Sigmoid colon (tissue), 7 donors: Measurements from ENCODE around the gene DPH5. TPM values are rescaled to one million over a fixed set of nuclear protein-coding genes. Genes with fewer than 3 reads are reported as not detected.

Experiments
- DNase-seq: peaks from one replicate; pipeline ENCODE4 v3.0.0-alpha.2; 2019
- H3K27ac ChIP-seq, 4 donors: fragments of 200-600 bp; sonication (generic); one replicate each; pipeline ENCODE4 v1.5.1; 2016 to 2019; ENCODE audit warnings: mild to moderate bottlenecking in 1 of 4
- H3K27me3 ChIP-seq, 3 donors: fragments of 200-600 bp; sonication (generic); one replicate each; pipeline ENCODE4 v1.5.1; 2019; ENCODE audit warnings: mild to moderate bottlenecking in 1 of 3
- H3K36me3 ChIP-seq, 4 donors: fragments of 200-600 bp; sonication (generic); one replicate each; pipeline ENCODE4 v1.5.1; 2016 to 2019
- H3K4me1 ChIP-seq, 4 donors: fragments of 200-600 bp; sonication (generic); one replicate each; pipeline ENCODE4 v1.5.1; 2017 to 2019
- H3K4me3 ChIP-seq, 4 donors: fragments of 200-600 bp; sonication (generic); one replicate each; pipeline ENCODE4 v1.5.1; 2017 to 2019; ENCODE audit warnings: mild to moderate bottlenecking in 2 of 4, moderate library complexity in 1 of 4
- H3K9me3 ChIP-seq, 4 donors: fragments of 200-600 bp in 3 of 4; sonication (generic) in 3 of 4; one replicate each; pipeline versions ENCODE4 v1.5.1 to v1.6.1; 2013 to 2019
- EP300 ChIP-seq, 4 donors: sonication (generic); formaldehyde crosslinking; IDR thresholded peaks; one replicate each; pipeline ENCODE4 v1.6.1; 2017; ENCODE audit warnings: antibody characterized with exemption in 4 of 4
- POLR2A ChIP-seq, 2 donors: fragments of 450-650 bp; IDR thresholded peaks; one replicate each; pipeline ENCODE4 v1.6.1; 2016; ENCODE audit warnings: antibody characterized with exemption in 2 of 2, mild to moderate bottlenecking in 2 of 2, moderate library complexity in 2 of 2
- POLR2AphosphoS5 ChIP-seq, 4 donors: sonication (generic); formaldehyde crosslinking; IDR thresholded peaks; one replicate each; pipeline ENCODE4 v1.6.1; 2017; ENCODE audit warnings: antibody characterized with exemption in 4 of 4
- WGBS, 2 donors: extraction: QIAGEN DNeasy Blood & Tissue Kit; methylation state at CpG; one replicate each; pipeline ENCODE4 v1.1.7; 2013; 5-methylcytosine and 5-hydroxymethylcytosine counted together
- intact Hi-C: fragments of 100-400 bp; cut with DNase I; formaldehyde crosslinking; loops from one replicate; pipeline ENCODE4 v1.15.1; 2023
- polyA plus RNA-seq, 3 donors: library from polyadenylated mRNA; stranded (reverse); fragments of 200-250 nt; gene quantifications; one replicate each; pipeline ENCODE4 v1.2.3, GENCODE V29; 2013
- total RNA-seq, 4 donors: library from RNA; depleted of rRNA; stranded (reverse); fragments of >200 nt; gene quantifications; one replicate each; pipeline ENCODE4 v1.1.0, GENCODE V29; 2016
- TF ChIP-seq, protein P1 (sequence below), 4 experiments: fragments of 450-650 bp in 3 of 4; fragments of 200-600 bp in 1 of 4; IDR thresholded peaks; one replicate each; pipeline ENCODE4 v1.5.1; 2016 to 2019; ENCODE audit warnings: antibody characterized with exemption in 4 of 4, mild to moderate bottlenecking in 3 of 4, moderate library complexity in 2 of 4
- donor health status: healthy with polysubstance abuse.
- donor health status: Bipolar disorder and iron deficiency.
- donor health status: healthy.

DPH5 gene
- total and polyA plus RNA-seq, 7 donors = 23.1 to 38.5 (median 31.0) TPM

DNA sequence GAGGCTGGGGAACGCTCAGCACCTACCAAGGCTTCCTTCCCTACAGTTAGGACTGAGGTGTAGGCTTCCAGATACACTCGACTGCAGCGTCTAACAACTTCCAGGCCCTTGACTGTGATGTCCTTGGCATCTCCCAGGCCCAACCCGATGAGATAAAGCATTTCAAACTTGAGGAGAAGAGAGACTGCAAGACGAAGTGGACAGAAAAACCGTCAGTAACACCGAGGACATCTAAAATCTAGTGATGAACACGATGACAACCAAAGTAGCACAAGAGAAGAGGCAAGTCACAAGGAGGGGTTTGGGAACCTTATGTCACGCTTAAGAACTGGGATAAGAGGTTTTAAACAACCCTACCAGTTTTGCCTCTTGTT, 314 bp downstream of the DPH5 start:
- 0 to 1% methylated on average over 9 of the region's 9 CpGs for WGBS, 2 donors
- no peak for DNase-seq
- peak overlapping the region; percentile 52 to 69 (median 61) for H3K4me3 ChIP-seq
- peak overlapping the region; percentile 76 to 85 (median 83) for H3K27ac ChIP-seq
- TF ChIP-seq POLR2A (IDR thresholded peaks at IDR 0.05) (no peak), EP300 (IDR thresholded peaks at IDR 0.05) (no peak), POLR2AphosphoS5 (IDR thresholded peaks at IDR 0.05) (no peak)
- TF ChIP-seq, protein P1, sequence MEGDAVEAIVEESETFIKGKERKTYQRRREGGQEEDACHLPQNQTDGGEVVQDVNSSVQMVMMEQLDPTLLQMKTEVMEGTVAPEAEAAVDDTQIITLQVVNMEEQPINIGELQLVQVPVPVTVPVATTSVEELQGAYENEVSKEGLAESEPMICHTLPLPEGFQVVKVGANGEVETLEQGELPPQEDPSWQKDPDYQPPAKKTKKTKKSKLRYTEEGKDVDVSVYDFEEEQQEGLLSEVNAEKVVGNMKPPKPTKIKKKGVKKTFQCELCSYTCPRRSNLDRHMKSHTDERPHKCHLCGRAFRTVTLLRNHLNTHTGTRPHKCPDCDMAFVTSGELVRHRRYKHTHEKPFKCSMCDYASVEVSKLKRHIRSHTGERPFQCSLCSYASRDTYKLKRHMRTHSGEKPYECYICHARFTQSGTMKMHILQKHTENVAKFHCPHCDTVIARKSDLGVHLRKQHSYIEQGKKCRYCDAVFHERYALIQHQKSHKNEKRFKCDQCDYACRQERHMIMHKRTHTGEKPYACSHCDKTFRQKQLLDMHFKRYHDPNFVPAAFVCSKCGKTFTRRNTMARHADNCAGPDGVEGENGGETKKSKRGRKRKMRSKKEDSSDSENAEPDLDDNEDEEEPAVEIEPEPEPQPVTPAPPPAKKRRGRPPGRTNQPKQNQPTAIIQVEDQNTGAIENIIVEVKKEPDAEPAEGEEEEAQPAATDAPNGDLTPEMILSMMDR (IDR thresholded peaks at IDR 0.05) = no peak
- no peaks in the 10 kb centered on the region for H3K27me3 ChIP-seq
- no peaks in the 10 kb centered on the region for H3K36me3 ChIP-seq
- H3K4me1 ChIP-seq = peaks cover 0 to 22% (median 13%) of the 10 kb centered on the region in 4 donors
- H3K9me3 ChIP-seq = no peaks in the 10 kb centered on the region
- intact Hi-C loops = loop anchor here (5.0 kb wide), 1 partner anchor 128 kb away; the partner anchor contains the start of gene SLC30A7

DNA sequence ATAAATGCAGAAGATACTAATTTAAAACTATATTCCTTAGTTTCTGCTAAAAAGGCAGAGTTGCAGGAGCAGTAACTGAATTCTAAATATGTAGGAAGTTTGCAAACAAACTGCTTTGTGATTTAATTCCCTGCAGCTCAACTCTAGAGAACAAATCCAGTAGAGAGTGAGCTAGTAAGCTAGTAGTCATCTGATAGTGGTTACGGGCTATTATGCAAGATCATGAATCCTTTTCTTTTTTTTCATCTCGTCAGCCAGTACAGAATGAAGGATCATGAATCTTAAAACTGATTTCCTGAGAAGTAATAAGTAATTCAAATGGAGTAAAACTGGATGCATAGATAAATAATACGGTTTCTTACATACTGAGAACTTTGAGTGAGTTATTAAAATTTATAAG, 3.3 kb downstream of the DPH5 start:
- no peak overlapping the region for H3K27ac ChIP-seq
- DNase-seq = no peak
- TF ChIP-seq POLR2A (IDR thresholded peaks at IDR 0.05) = no peak
- TF ChIP-seq, protein P1 (IDR thresholded peaks at IDR 0.05) = no peak
- TF ChIP-seq EP300 (IDR thresholded peaks at IDR 0.05) = no peak
- no peak for TF ChIP-seq POLR2AphosphoS5 (IDR thresholded peaks at IDR 0.05)
- no peaks in the 10 kb centered on the region for H3K27me3 ChIP-seq
- 88 to 90% methylated on average over 3 of the region's 3 CpGs for WGBS, 2 donors
- H3K4me3 ChIP-seq = no peak overlapping the region
- H3K9me3 ChIP-seq = no peaks in the 10 kb centered on the region
- peaks cover 0 to 22% (median 13%) of the 10 kb centered on the region in 4 donors for H3K4me1 ChIP-seq
- H3K36me3 ChIP-seq = peaks cover 0 to 8% (median 0%) of the 10 kb centered on the region in 4 donors
- intact Hi-C loops = no loop called here

DNA sequence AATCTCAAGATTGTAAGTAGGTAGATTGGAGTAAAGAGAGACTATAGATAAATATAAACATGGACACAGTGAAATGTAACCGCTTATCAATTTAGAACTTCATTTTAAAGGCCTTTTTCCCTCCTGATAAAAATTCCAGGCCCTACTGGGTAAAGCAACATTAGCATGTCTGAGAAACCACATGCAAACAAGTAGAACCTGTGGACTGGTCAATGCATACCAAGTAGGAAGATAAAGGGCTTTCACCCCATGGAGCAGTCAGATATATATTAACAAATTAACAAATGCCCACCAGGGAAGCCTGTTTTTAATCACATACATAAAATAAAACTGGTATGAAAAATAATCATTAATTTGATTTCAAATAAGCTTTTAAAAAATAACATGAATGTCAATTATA, 8.1 kb downstream of the DPH5 start:
- Histone ChIP-seq H3K27me3 (no peaks in the 10 kb centered on the region), H3K4me1 (no peaks in the 10 kb centered on the region), H3K36me3 (peaks cover 0 to 25% (median 2%) of the 10 kb centered on the region in 4 donors), H3K9me3 (no peaks in the 10 kb centered on the region), H3K27ac (no peak overlapping the region), H3K4me3 (no peak overlapping the region)
- DNase-seq = no peak
- intact Hi-C loops = no loop called here
- WGBS, 2 donors = 97 to 99% methylated on average over 1 of the region's 1 CpG
- TF ChIP-seq POLR2A (IDR thresholded peaks at IDR 0.05) (no peak), POLR2AphosphoS5 (IDR thresholded peaks at IDR 0.05) (no peak), EP300 (IDR thresholded peaks at IDR 0.05) (no peak)
- TF ChIP-seq, protein P1 (IDR thresholded peaks at IDR 0.05) = no peak

DNA sequence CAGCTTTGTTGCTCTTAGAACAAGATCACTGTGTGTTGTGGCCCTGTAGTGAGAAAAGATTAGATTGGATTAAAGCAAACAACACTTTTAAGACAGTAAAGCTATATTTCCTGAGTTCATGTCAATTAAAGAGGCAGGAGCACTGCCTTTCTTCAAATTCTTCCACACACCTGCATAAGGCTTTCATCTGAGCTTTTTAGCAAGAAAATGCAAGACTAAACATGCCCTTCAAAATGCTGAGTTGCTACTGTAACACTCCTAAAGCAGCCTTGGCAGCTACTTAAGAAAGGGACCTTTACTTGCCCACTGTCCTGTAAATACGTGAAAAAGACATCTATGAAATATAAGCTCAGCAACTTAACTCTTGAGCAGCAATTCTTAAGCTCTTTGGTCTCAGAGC, 11.8 kb downstream of the DPH5 start:
- WGBS, 2 donors = 84 to 96% methylated on average over 1 of the region's 1 CpG
- H3K27me3 ChIP-seq = no peaks in the 10 kb centered on the region

More for the DNA sequence above, 11.8 kb downstream of the DPH5 start:
- peaks cover 0 to 18% (median 3%) of the 10 kb centered on the region in 4 donors for H3K36me3 ChIP-seq
- no peaks in the 10 kb centered on the region for H3K4me1 ChIP-seq
- DNase-seq = no peak
- H3K4me3 ChIP-seq = no peak overlapping the region
- no peaks in the 10 kb centered on the region for H3K9me3 ChIP-seq
- no peak overlapping the region for H3K27ac ChIP-seq
- TF ChIP-seq POLR2AphosphoS5 (IDR thresholded peaks at IDR 0.05) (no peak), EP300 (IDR thresholded peaks at IDR 0.05) (no peak), POLR2A (IDR thresholded peaks at IDR 0.05) (no peak)
- TF ChIP-seq, protein P1 (IDR thresholded peaks at IDR 0.05) = no peak
- intact Hi-C loops = no loop called here
